ENCODE results near the gene TPD52L1. TPM values are rescaled to one million over a fixed set of nuclear protein-coding genes. Genes with fewer than 3 reads are reported as not detected.

The TPD52L1 gene
- total and polyA plus RNA-seq, 2 experiments from 2014 or later: 171 to 182 TPM

DNA sequence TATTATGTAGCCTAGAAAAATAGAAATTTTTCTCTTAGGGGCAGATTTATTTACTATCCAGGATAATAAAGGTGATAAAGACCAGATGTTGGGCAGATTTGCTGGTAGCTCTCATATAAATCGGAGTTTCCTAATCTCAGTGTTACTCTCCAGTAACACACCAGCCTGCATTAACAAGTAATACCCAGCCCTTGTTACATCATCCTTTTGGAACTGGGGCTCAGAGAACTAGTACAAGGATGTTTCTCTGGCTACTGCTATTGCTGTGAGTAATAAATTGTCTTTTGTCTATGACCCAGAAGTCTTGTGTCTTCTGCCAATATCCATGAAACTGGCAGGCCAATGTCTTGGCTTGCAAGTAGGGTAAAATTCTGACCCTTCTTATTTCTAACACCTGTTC, 16.8 kb downstream of the TPD52L1 start:
- H3K79me2 ChIP-seq: peaks cover 3% of the 10 kb centered on the region
- H3K9me2 ChIP-seq (replicated peaks; ENCODE audit: insufficient read depth): no peaks in the 10 kb centered on the region
- 68% methylated on average over 1 of the region's 1 CpG for WGBS (ENCODE audit: low lambda C conversion rate, missing lambda C conversion rate)
- no peaks in the 10 kb centered on the region for H3K36me3 ChIP-seq (replicated peaks; ENCODE audit: insufficient read depth, low read depth)
- no peak overlapping the region for H3K4me3 ChIP-seq
- no peaks in the 10 kb centered on the region for H3K27me3 ChIP-seq
- H3K4me2 ChIP-seq: no peak overlapping the region
- DNase-seq (ENCODE audit: low spot score): no peak
- H4K20me1 ChIP-seq (ENCODE audit: insufficient read depth, poor library complexity, severe bottlenecking): no peaks in the 10 kb centered on the region
- TF ChIP-seq EZH2 (IDR thresholded peaks at IDR 0.05; ENCODE audit: borderline replicate concordance) (no peak), EZH2phosphoT487 (IDR thresholded peaks at IDR 0.05; ENCODE audit: low read depth, severe bottlenecking, unreplicated experiment) (no peak)
- TF ChIP-seq, protein P1, sequence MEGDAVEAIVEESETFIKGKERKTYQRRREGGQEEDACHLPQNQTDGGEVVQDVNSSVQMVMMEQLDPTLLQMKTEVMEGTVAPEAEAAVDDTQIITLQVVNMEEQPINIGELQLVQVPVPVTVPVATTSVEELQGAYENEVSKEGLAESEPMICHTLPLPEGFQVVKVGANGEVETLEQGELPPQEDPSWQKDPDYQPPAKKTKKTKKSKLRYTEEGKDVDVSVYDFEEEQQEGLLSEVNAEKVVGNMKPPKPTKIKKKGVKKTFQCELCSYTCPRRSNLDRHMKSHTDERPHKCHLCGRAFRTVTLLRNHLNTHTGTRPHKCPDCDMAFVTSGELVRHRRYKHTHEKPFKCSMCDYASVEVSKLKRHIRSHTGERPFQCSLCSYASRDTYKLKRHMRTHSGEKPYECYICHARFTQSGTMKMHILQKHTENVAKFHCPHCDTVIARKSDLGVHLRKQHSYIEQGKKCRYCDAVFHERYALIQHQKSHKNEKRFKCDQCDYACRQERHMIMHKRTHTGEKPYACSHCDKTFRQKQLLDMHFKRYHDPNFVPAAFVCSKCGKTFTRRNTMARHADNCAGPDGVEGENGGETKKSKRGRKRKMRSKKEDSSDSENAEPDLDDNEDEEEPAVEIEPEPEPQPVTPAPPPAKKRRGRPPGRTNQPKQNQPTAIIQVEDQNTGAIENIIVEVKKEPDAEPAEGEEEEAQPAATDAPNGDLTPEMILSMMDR (IDR thresholded peaks at IDR 0.05; ENCODE audit: poor library complexity): no peak
- H3K4me1 ChIP-seq (ENCODE audit: insufficient read depth): no peaks in the 10 kb centered on the region
- no peak overlapping the region for H3K27ac ChIP-seq
- H3K9me3 ChIP-seq (ENCODE audit: low read depth): no peaks in the 10 kb centered on the region
- no peak overlapping the region for H2AFZ ChIP-seq

DNA sequence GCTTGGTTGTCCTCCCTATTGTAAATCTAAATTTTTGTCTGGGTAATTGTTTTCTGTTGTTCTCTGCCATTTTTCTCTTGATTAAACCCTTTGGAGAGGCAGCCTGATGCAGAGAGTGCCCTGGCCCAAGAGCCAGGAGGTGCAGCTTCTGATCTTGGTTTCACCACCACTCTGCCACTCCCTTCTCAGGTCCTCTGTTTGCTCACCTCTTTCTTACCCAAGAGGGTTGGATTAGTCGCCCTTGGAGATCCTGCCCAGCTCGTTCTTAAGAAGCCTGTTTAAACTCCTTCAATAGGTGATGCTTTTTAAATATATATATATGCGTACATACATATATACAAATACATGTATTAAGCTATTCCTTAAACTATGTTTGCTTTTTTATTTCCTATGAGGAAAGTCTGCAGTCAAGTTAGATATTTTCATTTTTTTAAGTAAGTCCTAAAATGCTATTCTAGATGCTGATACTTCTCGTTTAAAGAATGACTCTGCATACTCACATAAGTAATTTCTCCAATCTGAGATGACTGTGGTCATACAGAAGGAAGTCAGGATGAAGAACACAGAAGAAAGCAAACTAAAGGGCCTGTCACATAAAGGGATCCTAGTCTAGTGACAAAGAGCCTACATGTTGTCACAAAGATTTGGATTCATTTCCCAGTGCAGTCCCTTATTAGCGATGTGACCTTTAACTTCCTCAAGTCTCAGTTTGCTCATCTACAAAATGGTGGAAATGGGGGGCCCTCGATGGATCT, 19.9 kb downstream of the TPD52L1 start:
- H3K4me1 ChIP-seq (ENCODE audit: insufficient read depth): no peaks in the 10 kb centered on the region
- DNase-seq (ENCODE audit: low spot score): no peak
- H3K36me3 ChIP-seq (replicated peaks; ENCODE audit: insufficient read depth, low read depth): no peaks in the 10 kb centered on the region
- no peak overlapping the region for H3K4me3 ChIP-seq
- no peaks in the 10 kb centered on the region for H3K27me3 ChIP-seq
- H4K20me1 ChIP-seq (ENCODE audit: insufficient read depth, poor library complexity, severe bottlenecking): no peaks in the 10 kb centered on the region
- peaks cover 3% of the 10 kb centered on the region for H3K79me2 ChIP-seq
- no peak overlapping the region for H3K27ac ChIP-seq
- TF ChIP-seq, protein P1 (IDR thresholded peaks at IDR 0.05; ENCODE audit: poor library complexity): no peak
- no peak for TF ChIP-seq EZH2 (IDR thresholded peaks at IDR 0.05; ENCODE audit: borderline replicate concordance)
- no peak for TF ChIP-seq EZH2phosphoT487 (IDR thresholded peaks at IDR 0.05; ENCODE audit: low read depth, severe bottlenecking, unreplicated experiment)
- 94% methylated on average over 6 of the region's 6 CpGs for WGBS (ENCODE audit: low lambda C conversion rate, missing lambda C conversion rate)
- no peak overlapping the region for H3K4me2 ChIP-seq
- H3K9me3 ChIP-seq (ENCODE audit: low read depth): no peaks in the 10 kb centered on the region
- H2AFZ ChIP-seq: no peak overlapping the region
- no peaks in the 10 kb centered on the region for H3K9me2 ChIP-seq (replicated peaks; ENCODE audit: insufficient read depth)

DNA sequence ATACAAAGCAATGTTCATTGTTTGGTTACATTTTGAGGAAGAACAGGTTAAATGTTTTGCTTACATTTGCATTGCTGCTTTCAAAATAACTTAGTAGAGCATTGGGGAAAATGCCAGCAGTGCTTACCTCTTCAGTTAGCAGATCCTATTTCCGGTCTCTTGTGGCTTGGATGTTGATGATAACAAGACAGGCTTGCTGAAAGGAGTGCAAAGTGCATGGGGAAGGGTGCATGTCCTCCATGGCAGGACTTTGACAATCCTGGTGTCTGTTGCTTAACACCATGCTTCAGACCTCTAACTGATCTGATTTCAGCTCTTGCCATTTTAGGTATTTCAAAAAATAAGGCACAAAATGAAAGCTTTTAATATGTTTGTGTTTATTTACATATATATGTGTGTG, 21.1 kb downstream of the TPD52L1 start:
- Histone ChIP-seq H4K20me1 (ENCODE audit: insufficient read depth, poor library complexity, severe bottlenecking) (no peaks in the 10 kb centered on the region), H3K4me1 (ENCODE audit: insufficient read depth) (no peaks in the 10 kb centered on the region), H2AFZ (no peak overlapping the region), H3K27me3 (no peaks in the 10 kb centered on the region), H3K4me3 (no peak overlapping the region), H3K9me2 (replicated peaks; ENCODE audit: insufficient read depth) (no peaks in the 10 kb centered on the region), H3K79me2 (peaks cover 3% of the 10 kb centered on the region), H3K36me3 (replicated peaks; ENCODE audit: insufficient read depth, low read depth) (no peaks in the 10 kb centered on the region), H3K27ac (no peak overlapping the region), H3K9me3 (ENCODE audit: low read depth) (no peaks in the 10 kb centered on the region), H3K4me2 (no peak overlapping the region)
- TF ChIP-seq, protein P1 (IDR thresholded peaks at IDR 0.05; ENCODE audit: poor library complexity): no peak
- TF ChIP-seq EZH2 (IDR thresholded peaks at IDR 0.05; ENCODE audit: borderline replicate concordance): no peak
- TF ChIP-seq EZH2phosphoT487 (IDR thresholded peaks at IDR 0.05; ENCODE audit: low read depth, severe bottlenecking, unreplicated experiment): no peak
- DNase-seq (ENCODE audit: low spot score): peak; percentile 35
- 33% methylated on average over 1 of the region's 1 CpG for WGBS (ENCODE audit: low lambda C conversion rate, missing lambda C conversion rate)

Data from hepatocyte (in vitro differentiated cells).